ENCODE measurements around the gene ADGRL1.
"Not testable (repeated sequence)": the region's sequence is repeated elsewhere in the genome, so short reads cannot be mapped to it uniquely, and the experiment has no call there.

ADGRL1 gene

GRCh38 chr19:14158276-14159023 lies 47.5 kb downstream of the ADGRL1 start:
- DNase-seq: no peak

- no peak for DNase-seq
Measured at GRCh38 chr19:14156971-14157717, 48.8 kb downstream of the ADGRL1 start.

- DNase-seq: no peak
Measured at GRCh38 chr19:14156122-14156521, 49.8 kb downstream of the ADGRL1 start.

- no peak for DNase-seq
Measured at GRCh38 chr19:14155371-14155770, 50.6 kb downstream of the ADGRL1 start.

GRCh38 chr19:14152713-14153112 lies 53.3 kb downstream of the ADGRL1 start:
- DNase-seq: no peak

GRCh38 chr19:14150770-14151661 lies 55.0 kb downstream of the ADGRL1 start:
- no peak for DNase-seq

- DNase-seq: no peak
Measured at GRCh38 chr19:14150041-14150769, 55.8 kb downstream of the ADGRL1 start.

GRCh38 chr19:14149509-14149994 lies 56.4 kb downstream of the ADGRL1 start:
- DNase-seq: no peak

- no peak for DNase-seq
Measured at GRCh38 chr19:14148751-14149410, 57.1 kb downstream of the ADGRL1 start.

GRCh38 chr19:14147797-14148605 lies 58.0 kb downstream of the ADGRL1 start:
- DNase-seq: peak; percentile 27

- no peak for DNase-seq
Measured at GRCh38 chr19:14146789-14147216, 59.2 kb downstream of the ADGRL1 start.

- not testable (repeated sequence) for DNase-seq
Measured at GRCh38 chr19:14146169-14146568, 59.8 kb downstream of the ADGRL1 start.

GRCh38 chr19:14145381-14145780 lies 60.6 kb downstream of the ADGRL1 start:
- DNase-seq: no peak

GRCh38 chr19:14142262-14143190 lies 63.4 kb downstream of the ADGRL1 start:
- DNase-seq: peak; percentile 94

GRCh38 chr19:14141041-14141440 lies 64.9 kb downstream of the ADGRL1 start:
- no peak for DNase-seq

GRCh38 chr19:14139944-14140343 lies 66.0 kb downstream of the ADGRL1 start:
- DNase-seq: no peak

- DNase-seq: no peak
Measured at GRCh38 chr19:14138576-14139265, 67.2 kb downstream of the ADGRL1 start.

GRCh38 chr19:14136509-14137281 lies 69.3 kb downstream of the ADGRL1 start, which contains the start of gene ASF1B:
ASF1B (minus strand) TSS chr19:14136589; CDS start chr19:14136456, 133 bp downstream.
- DNase-seq: peak; percentile 100
